ENCODE measurements around the gene BTBD9. TPM values are rescaled to one million over a fixed set of nuclear protein-coding genes. Genes with fewer than 3 reads are reported as not detected.

Gene BTBD9
- total and polyA plus RNA-seq, 9 of the 15 experiments (the other 6 are each of a cell fraction or from before 2014, with no cell fraction given): 0.08 to 1.6 (median 0.58) TPM

DNA sequence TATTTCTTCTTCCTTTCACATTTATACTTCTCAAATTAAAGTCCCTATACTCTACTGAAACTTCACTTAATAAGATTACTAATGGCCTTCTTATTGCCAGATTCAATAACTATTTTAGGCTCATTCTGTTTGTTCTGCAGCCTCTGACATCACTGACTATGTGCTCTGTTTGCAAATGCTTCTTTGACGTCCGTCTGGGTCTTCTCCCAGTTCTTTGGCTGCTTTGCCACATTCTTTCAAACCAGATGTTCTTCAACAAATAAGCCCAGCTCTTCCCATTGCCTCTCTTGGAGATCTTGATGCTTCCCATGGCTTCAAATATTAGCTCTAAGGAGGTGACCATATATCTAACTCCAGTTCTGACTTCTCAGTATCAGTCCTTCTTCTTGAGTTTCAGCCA lies 117.4 kb downstream of the BTBD9 start:
- no TSS peak for BruUV-seq (replicated peaks)
- no peaks in the 10 kb centered on the region for H3K9me1 ChIP-seq (ENCODE audit: control insufficient read depth, insufficient read depth, low read length)
- no peak overlapping the region for H2AFZ ChIP-seq (ENCODE audit: low read depth, low read length)
- WGBS (ENCODE audit: insufficient coverage, low coverage, missing lambda C conversion rate): 0% methylated on average over 2 of the region's 2 CpGs
- intact Hi-C loops (cut with micrococcal nuclease) (no loop called here), in situ Hi-C loops (cut with MboI) (no loop called here)
- no peaks in the 10 kb centered on the region for H3K36me3 ChIP-seq (ENCODE audit: control insufficient read depth, insufficient read depth, low read length)
- peaks cover 2 to 7% of the 10 kb centered on the region in 2 experiments; a peak in 2 of 5 replicates for H3K27me3 ChIP-seq (ENCODE audit: control insufficient read depth in 2 of 2, insufficient read depth in 2 of 2, low read length in 2 of 2)
- ChIA-PET POLR2A (no interaction called here), CTCF (ENCODE audit: low intra/inter-chr PET ratio) (no interaction called here)
- no peak overlapping the region for H3K27ac ChIP-seq (ENCODE audit: extremely low read depth, low read depth, low read length)
- no peaks in the 10 kb centered on the region for H3K9me3 ChIP-seq (replicated peaks; ENCODE audit: control insufficient read depth, insufficient read depth, low read depth, low read length)
- DNase-seq (ENCODE audit: extremely low read depth in 1 of 4, low spot score in 3 of 4) (no peak), FAIRE-seq (no peak), ATAC-seq (no peak)
- H3K79me2 ChIP-seq (ENCODE audit: control insufficient read depth, insufficient read depth, low read length): no peaks in the 10 kb centered on the region
- no peak overlapping the region for H3K4me2 ChIP-seq (ENCODE audit: insufficient read depth, low read length)
- no peaks in the 10 kb centered on the region for H4K20me1 ChIP-seq (replicated peaks; ENCODE audit: control insufficient read depth, insufficient read depth, low read length)
- no peak overlapping the region for H3K4me3 ChIP-seq
- TF ChIP-seq RBM34 (IDR thresholded peaks at IDR 0.05; ENCODE audit: borderline replicate concordance, insufficient read depth, low read length) (no peak), ARHGAP35 (IDR thresholded peaks at IDR 0.05; ENCODE audit: partially characterized antibody) (no peak), MEF2D (tag; conservative IDR thresholded peaks at IDR 0.05; ENCODE audit: low read depth) (no peak), ZNF766 (CRISPR knock-in tag; conservative IDR thresholded peaks at IDR 0.05) (no peak), SMARCE1 (IDR thresholded peaks at IDR 0.05) (no peak), PPARD (CRISPR knock-in tag; IDR thresholded peaks at IDR 0.05) (no peak), MCM3 (IDR thresholded peaks at IDR 0.05) (no peak)
- TF ChIP-seq, protein P1, sequence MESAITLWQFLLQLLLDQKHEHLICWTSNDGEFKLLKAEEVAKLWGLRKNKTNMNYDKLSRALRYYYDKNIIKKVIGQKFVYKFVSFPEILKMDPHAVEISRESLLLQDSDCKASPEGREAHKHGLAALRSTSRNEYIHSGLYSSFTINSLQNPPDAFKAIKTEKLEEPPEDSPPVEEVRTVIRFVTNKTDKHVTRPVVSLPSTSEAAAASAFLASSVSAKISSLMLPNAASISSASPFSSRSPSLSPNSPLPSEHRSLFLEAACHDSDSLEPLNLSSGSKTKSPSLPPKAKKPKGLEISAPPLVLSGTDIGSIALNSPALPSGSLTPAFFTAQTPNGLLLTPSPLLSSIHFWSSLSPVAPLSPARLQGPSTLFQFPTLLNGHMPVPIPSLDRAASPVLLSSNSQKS (CRISPR knock-in tag; IDR thresholded peaks at IDR 0.05): no peak
- TF ChIP-seq, protein P2, sequence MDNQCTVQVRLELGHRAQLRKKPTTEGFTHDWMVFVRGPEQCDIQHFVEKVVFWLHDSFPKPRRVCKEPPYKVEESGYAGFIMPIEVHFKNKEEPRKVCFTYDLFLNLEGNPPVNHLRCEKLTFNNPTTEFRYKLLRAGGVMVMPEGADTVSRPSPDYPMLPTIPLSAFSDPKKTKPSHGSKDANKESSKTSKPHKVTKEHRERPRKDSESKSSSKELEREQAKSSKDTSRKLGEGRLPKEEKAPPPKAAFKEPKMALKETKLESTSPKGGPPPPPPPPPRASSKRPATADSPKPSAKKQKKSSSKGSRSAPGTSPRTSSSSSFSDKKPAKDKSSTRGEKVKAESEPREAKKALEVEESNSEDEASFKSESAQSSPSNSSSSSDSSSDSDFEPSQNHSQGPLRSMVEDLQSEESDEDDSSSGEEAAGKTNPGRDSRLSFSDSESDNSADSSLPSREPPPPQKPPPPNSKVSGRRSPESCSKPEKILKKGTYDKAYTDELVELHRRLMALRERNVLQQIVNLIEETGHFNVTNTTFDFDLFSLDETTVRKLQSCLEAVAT (IDR thresholded peaks at IDR 0.05): no peak
- TF ChIP-seq, protein P3, sequence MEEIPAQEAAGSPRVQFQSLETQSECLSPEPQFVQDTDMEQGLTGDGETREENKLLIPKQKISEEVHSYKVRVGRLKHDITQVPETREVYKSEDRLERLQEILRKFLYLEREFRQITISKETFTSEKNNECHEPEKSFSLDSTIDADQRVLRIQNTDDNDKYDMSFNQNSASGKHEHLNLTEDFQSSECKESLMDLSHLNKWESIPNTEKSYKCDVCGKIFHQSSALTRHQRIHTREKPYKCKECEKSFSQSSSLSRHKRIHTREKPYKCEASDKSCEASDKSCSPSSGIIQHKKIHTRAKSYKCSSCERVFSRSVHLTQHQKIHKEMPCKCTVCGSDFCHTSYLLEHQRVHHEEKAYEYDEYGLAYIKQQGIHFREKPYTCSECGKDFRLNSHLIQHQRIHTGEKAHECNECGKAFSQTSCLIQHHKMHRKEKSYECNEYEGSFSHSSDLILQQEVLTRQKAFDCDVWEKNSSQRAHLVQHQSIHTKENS (CRISPR knock-in tag; IDR thresholded peaks at IDR 0.05): no peak
- TF ChIP-seq, protein P4, sequence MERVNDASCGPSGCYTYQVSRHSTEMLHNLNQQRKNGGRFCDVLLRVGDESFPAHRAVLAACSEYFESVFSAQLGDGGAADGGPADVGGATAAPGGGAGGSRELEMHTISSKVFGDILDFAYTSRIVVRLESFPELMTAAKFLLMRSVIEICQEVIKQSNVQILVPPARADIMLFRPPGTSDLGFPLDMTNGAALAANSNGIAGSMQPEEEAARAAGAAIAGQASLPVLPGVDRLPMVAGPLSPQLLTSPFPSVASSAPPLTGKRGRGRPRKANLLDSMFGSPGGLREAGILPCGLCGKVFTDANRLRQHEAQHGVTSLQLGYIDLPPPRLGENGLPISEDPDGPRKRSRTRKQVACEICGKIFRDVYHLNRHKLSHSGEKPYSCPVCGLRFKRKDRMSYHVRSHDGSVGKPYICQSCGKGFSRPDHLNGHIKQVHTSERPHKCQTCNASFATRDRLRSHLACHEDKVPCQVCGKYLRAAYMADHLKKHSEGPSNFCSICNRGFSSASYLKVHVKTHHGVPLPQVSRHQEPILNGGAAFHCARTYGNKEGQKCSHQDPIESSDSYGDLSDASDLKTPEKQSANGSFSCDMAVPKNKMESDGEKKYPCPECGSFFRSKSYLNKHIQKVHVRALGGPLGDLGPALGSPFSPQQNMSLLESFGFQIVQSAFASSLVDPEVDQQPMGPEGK (CRISPR knock-in tag; IDR thresholded peaks at IDR 0.05; ENCODE audit: borderline replicate concordance): no peak
- H3K9ac ChIP-seq (ENCODE audit: insufficient read depth in 1 of 2, low read depth in 2 of 2, low read length in 2 of 2): no peak overlapping the region
- no peaks in the 10 kb centered on the region for H3K4me1 ChIP-seq (replicated peaks in 1 of 2; ENCODE audit: control insufficient read depth in 2 of 2, insufficient read depth in 2 of 2, low read length in 2 of 2)
